Psoas muscle (tissue), 8 donors: ENCODE measurements around the gene NOS1AP. TPM values are rescaled to one million over a fixed set of nuclear protein-coding genes. Genes with fewer than 3 reads are reported as not detected.

Source experiments
- ATAC-seq, 4 donors: fragments of 200-7000 bp; cut with Tn5 transposase; one replicate each; pipeline ENCODE4 v1.9.1; 2020; ENCODE audit warnings: moderate library complexity in 3 of 4, mild to moderate bottlenecking in 2 of 4
- DNase-seq, 2 donors: peaks; one replicate each; pipeline ENCODE4 v3.0.0-alpha.2; 2020
- H3K27ac ChIP-seq: fragments of 200-600 bp; one replicate; pipeline ENCODE4 v1.8.0; 2022
- H3K27me3 ChIP-seq, 3 donors: fragments of 200-600 bp in 1 of 3; one replicate each; pipeline versions ENCODE4 v1.6.1 to v1.8.0; 2013 to 2022; ENCODE audit warnings: low read length in 2 of 3, mild to moderate bottlenecking in 2 of 3, moderate library complexity in 1 of 3; ENCODE audit not compliant: insufficient read depth in 3 of 3
- H3K36me3 ChIP-seq, 2 donors: fragments of 200-600 bp in 1 of 2; one replicate each; pipeline versions ENCODE4 v1.6.1 to v1.8.0; 2013 to 2022; ENCODE audit warnings: low read depth in 1 of 2, mild to moderate bottlenecking in 1 of 2, moderate library complexity in 1 of 2; ENCODE audit not compliant: insufficient read depth in 1 of 2
- H3K4me1 ChIP-seq: fragments of 200-600 bp; one replicate; pipeline ENCODE4 v1.8.0; 2022
- H3K4me3 ChIP-seq: fragments of 200-600 bp; one replicate; pipeline ENCODE4 v1.8.0; 2022; ENCODE audit warnings: mild to moderate bottlenecking
- H3K9me3 ChIP-seq: fragments of 200-600 bp; one replicate; pipeline ENCODE4 v1.8.0; 2022
- WGBS, 3 donors: extraction: QIAGEN DNeasy Blood & Tissue Kit; methylation state at CpG; one replicate each; pipeline versions ENCODE4 v1.1.6 to v1.1.7; 2013; 5-methylcytosine and 5-hydroxymethylcytosine counted together
- intact Hi-C, 2 donors: fragments of 100-400 bp; cut with DNase I; formaldehyde crosslinking; loops; one replicate each; pipeline versions ENCODE4 v1.11.0 to v1.14.2; 2022
- polyA plus RNA-seq, 3 donors: library from polyadenylated mRNA; stranded (reverse); fragments of 200-250 nt; gene quantifications; one replicate each; pipeline ENCODE4 v1.2.3, GENCODE V29; 2013
- total RNA-seq, 4 donors: library from RNA; stranded (reverse); fragmentation: NEBNext Ultra II Directional in 2 of 4; extraction: Animal tissue kit (Norgen Biotek cat#: 25700) in 2 of 4; gene quantifications; one replicate each; pipeline versions ENCODE4 v1.2.1 to v1.2.4, GENCODE V29; 2021 to 2023
- TF ChIP-seq, protein P1 (sequence below): fragments of 200-600 bp; IDR thresholded peaks from one replicate; pipeline ENCODE4 v1.8.0; 2022; ENCODE audit warnings: antibody characterized with exemption
- donor health status: healthy with polysubstance abuse.
- donor health status: DM: no; HTN: no; CAD: no; lungs with moderate emphysema.
- donor health status: Bipolar disorder and iron deficiency.
- donor health status: healthy.
- donor health status: DM: yes; HTN: yes; CAD: no.
- donor health status: DM: no; HTN: no; CAD: no.
- donor health status: DM: no; HTN: no; CAD: no.
- donor health status: DM: yes; HTN: yes; CAD: no.

NOS1AP gene
- total and polyA plus RNA-seq, 7 donors = 0.10 to 0.76 (median 0.18) TPM

DNA sequence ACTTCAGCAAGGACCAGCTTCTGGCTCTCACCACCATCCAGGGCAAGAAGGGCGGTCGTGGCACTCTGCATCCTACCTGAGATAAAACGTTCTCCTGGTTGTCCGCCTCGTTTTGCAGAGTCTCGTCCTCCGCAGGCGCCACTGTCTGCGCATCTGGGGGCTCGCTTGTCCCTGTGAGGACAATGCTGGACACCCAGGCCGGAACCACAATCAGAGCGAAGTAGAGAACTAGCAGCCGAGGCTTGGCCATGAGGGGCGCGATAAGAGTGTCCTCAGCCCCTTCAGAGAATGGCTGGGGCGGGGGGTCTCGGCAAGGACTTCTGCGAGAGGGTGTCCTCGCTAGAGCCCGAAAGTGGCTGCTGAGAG is 46.3 kb upstream of the NOS1AP start:
- ATAC-seq = peak; percentile 5 to 39 (median 10)
- WGBS, 3 donors = 7 to 22% (median 16%) methylated on average over 20 of the region's 20 CpGs

DNA sequence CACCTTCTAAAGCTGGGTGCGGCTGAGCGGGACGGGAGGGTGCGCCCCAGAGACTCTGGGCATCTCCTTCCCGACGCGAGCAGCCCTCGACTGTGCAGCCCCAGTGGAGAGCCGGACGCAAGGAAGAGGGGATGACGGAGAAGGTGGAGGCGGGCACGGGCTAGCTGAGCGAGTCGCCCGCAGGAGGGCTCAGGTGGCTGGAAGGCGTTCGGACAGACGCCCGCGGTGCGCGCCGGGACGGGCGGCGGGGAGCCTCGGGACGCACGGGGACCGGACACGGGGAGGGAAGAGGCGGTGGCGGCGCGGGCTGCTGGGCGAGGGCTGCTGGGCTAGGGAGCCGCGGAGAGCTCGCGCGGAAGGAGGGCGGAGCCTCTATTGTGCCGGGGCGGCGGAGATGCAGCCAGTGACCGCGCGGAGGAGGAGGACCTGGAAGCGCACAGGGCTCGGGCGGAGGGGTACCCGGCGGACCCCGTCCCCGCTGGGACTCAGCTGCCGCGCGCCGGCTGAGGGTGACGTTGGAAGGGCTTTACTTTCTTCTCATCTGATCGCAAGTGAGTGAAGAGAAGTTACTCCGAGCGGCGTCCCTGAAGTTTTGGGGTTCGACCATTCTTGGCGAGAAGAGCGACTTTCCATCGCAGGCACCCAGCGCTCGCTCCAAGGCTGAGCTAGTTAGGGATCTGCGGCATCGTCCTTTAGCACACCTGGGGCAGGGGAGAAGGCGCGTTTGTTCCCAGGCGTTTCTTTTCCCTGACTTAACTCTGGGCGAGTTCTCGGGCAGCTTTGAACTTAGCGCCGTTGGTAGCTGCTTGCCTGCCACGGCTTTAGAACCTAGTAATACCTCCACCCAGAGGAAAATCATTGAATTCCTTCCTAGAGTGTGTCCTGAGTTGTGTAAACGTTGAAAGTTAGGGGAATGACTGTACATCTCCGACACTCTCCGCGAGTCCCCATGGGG is 45.7 kb upstream of the NOS1AP start, which contains the start of gene OLFML2B:
TSS of gene OLFML2B (minus strand) at position 323 of the 955 bp plus-strand sequence. CDS start 439 bp downstream, outside the sequence.
- intact Hi-C loops = no loop called here
- WGBS, 3 donors = 1% methylated on average over 58 to 85 of the region's 85 CpGs
- no peaks in the 10 kb centered on the region for H3K9me3 ChIP-seq
- peaks cover 0 to 47% (median 5%) of the 10 kb centered on the region in 3 donors for H3K27me3 ChIP-seq
- DNase-seq (peak; percentile 75 to 83), ATAC-seq (peak; percentile 82 to 89 (median 84))
- peaks cover 6% of the 10 kb centered on the region for H3K4me1 ChIP-seq
- no peaks in the 10 kb centered on the region for H3K36me3 ChIP-seq
- peak within 1 kb of the TSS; percentile 71 for H3K4me3 ChIP-seq
- TF ChIP-seq, protein P1, sequence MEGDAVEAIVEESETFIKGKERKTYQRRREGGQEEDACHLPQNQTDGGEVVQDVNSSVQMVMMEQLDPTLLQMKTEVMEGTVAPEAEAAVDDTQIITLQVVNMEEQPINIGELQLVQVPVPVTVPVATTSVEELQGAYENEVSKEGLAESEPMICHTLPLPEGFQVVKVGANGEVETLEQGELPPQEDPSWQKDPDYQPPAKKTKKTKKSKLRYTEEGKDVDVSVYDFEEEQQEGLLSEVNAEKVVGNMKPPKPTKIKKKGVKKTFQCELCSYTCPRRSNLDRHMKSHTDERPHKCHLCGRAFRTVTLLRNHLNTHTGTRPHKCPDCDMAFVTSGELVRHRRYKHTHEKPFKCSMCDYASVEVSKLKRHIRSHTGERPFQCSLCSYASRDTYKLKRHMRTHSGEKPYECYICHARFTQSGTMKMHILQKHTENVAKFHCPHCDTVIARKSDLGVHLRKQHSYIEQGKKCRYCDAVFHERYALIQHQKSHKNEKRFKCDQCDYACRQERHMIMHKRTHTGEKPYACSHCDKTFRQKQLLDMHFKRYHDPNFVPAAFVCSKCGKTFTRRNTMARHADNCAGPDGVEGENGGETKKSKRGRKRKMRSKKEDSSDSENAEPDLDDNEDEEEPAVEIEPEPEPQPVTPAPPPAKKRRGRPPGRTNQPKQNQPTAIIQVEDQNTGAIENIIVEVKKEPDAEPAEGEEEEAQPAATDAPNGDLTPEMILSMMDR = peak; percentile 18
- H3K27ac ChIP-seq = peak within 1 kb of the TSS; percentile 27

More for the DNA sequence above, 46.3 kb upstream of the NOS1AP start:
- H3K4me1 ChIP-seq = peaks cover 6% of the 10 kb centered on the region
- peaks cover 0 to 47% (median 5%) of the 10 kb centered on the region in 3 donors for H3K27me3 ChIP-seq
- peak overlapping the region; percentile 27 for H3K27ac ChIP-seq
- TF ChIP-seq, protein P1 = no peak
- H3K4me3 ChIP-seq = peak overlapping the region; percentile 71
- no peak for DNase-seq
- H3K9me3 ChIP-seq = no peaks in the 10 kb centered on the region
- H3K36me3 ChIP-seq = no peaks in the 10 kb centered on the region
- intact Hi-C loops = no loop called here

DNA sequence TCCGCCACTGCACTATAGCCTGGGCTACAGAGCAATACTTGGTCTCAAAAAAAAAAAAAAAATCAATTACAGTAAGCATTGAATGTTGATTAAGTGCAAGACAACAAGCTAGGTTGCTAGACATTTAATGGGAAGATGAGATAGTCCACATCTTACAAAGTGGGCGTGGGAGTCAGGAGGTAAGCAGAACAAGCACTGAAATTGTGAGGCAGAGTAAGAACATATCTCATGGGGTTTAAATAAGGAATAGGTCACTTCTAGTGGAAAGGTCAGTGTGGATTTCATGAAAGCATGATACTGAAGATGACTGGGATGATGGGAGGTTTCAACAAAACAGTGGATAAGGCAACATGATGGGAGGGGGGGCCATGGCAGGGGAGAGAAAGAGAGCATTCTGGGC is 44.0 kb upstream of the NOS1AP start:
- TF ChIP-seq, protein P1 = no peak
- Histone ChIP-seq H3K9me3 (no peaks in the 10 kb centered on the region), H3K4me1 (peaks cover 6% of the 10 kb centered on the region), H3K4me3 (no peak overlapping the region), H3K36me3 (no peaks in the 10 kb centered on the region), H3K27ac (no peak overlapping the region), H3K27me3 (peaks cover 0 to 43% (median 5%) of the 10 kb centered on the region in 3 donors)
- ATAC-seq (no peak), DNase-seq (no peak)
- intact Hi-C loops = no loop called here
- WGBS, 3 donors = 96 to 98% (median 97%) methylated on average over 2 of the region's 2 CpGs

DNA sequence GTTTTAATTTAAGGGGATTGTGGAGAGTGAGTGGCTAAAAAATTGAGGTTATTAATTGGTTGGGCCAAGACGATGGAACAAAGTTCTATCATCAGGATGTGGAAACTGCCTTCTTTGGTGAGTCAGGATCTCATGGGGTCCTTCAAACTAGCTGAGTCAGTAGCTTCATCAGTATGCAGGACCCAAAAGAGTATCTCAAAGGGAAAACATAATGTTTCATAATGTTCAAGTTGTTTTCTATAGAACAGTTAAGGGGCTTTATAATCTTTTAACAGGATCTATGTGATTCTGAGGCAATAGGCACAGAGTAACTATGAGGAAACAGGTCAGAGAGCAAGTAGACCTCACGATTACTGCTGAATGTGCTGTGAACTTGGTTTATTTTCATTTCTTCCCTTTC is 42.6 kb upstream of the NOS1AP start:
- peaks cover 0 to 38% (median 3%) of the 10 kb centered on the region in 3 donors for H3K27me3 ChIP-seq
- intact Hi-C loops = no loop called here
- ATAC-seq (no peak), DNase-seq (no peak)
- WGBS, 3 donors = 85 to 93% (median 90%) methylated on average over 2 of the region's 2 CpGs
- H3K36me3 ChIP-seq = no peaks in the 10 kb centered on the region
- peaks cover 6% of the 10 kb centered on the region for H3K4me1 ChIP-seq
- no peaks in the 10 kb centered on the region for H3K9me3 ChIP-seq
- TF ChIP-seq, protein P1 = no peak
- no peak overlapping the region for H3K27ac ChIP-seq
- H3K4me3 ChIP-seq = no peak overlapping the region
